Measurements from ENCODE around the gene TNS1.

GRCh38 chr2:217835931-217836891 lies 166.6 kb downstream of the TNS1 start:
- no peak for TF ChIP-seq CTCF (IDR thresholded peaks at IDR 0.05)
- TF ChIP-seq TEAD4 (IDR thresholded peaks at IDR 0.05; ENCODE audit: borderline replicate concordance, insufficient read depth), result no peak
